Natural killer cell (primary cell): ENCODE measurements around the gene SCFD2. TPM values are rescaled to one million over a fixed set of nuclear protein-coding genes. Genes with fewer than 3 reads are reported as not detected.
A peak's percentile ranks its signal among the peaks of the same experiment; 100 is the strongest.
"Not testable (repeated sequence)": the region's sequence is repeated elsewhere in the genome, so short reads cannot be mapped to it uniquely, and the experiment has no call there.

ENCODE experiments used
- ATAC-seq, 3 donors: fragments of 150-1000 bp in 2 of 3; fragments of 200-7000 bp in 1 of 3; cut with Tn5 transposase; 1 replicate in 1 of 3; 2 replicates in 2 of 3; pipeline ENCODE4 v1.10.0; 2021; ENCODE audit warnings: mild to moderate bottlenecking in 2 of 3, moderate library complexity in 2 of 3
- DNase-seq, 2 donors: peaks; one replicate each; pipeline versions ENCODE4 v3.0.0 to v3.0.0-alpha.2; 2013 to 2021; ENCODE audit warnings: mixed read lengths in 1 of 2
- H3K27ac ChIP-seq: one replicate; pipeline ENCODE4 v1.5.1; 2013; ENCODE audit warnings: mild to moderate bottlenecking, low read length
- H3K27me3 ChIP-seq: one replicate; pipeline ENCODE4 v1.6.1; 2013; ENCODE audit warnings: low read length; ENCODE audit not compliant: control insufficient read depth, insufficient read depth
- H3K36me3 ChIP-seq: one replicate; pipeline ENCODE4 v1.6.1; 2013; ENCODE audit warnings: low read length; ENCODE audit not compliant: control insufficient read depth, insufficient read depth
- H3K4me1 ChIP-seq: one replicate; pipeline ENCODE4 v1.6.1; 2013; ENCODE audit warnings: low read length; ENCODE audit not compliant: control insufficient read depth, insufficient read depth
- H3K4me3 ChIP-seq: one replicate; pipeline ENCODE4 v1.5.1; 2013; ENCODE audit warnings: low read length
- H3K9me3 ChIP-seq: one replicate; pipeline ENCODE4 v1.6.1; 2013; ENCODE audit warnings: low read length; ENCODE audit not compliant: control insufficient read depth, insufficient read depth
- H3K27ac Mint-ChIP-seq, 2 donors: one replicate each; pipeline ENCODE4 v1.8.0; 2022; ENCODE audit warnings: mild to moderate bottlenecking in 2 of 2, mixed read lengths in 2 of 2, moderate library complexity in 1 of 2
- H3K27me3 Mint-ChIP-seq, 2 donors: one replicate each; pipeline ENCODE4 v1.8.0; 2022; ENCODE audit warnings: low read depth in 2 of 2, mixed read lengths in 2 of 2
- H3K36me3 Mint-ChIP-seq: one replicate; pipeline ENCODE4 v1.8.0; 2022; ENCODE audit warnings: mixed read lengths
- H3K4me1 Mint-ChIP-seq, 2 donors: one replicate each; pipeline ENCODE4 v1.8.0; 2022; ENCODE audit warnings: mixed read lengths in 2 of 2
- H3K4me3 Mint-ChIP-seq: one replicate; pipeline ENCODE4 v1.8.0; 2022; ENCODE audit warnings: mild to moderate bottlenecking, moderate library complexity, mixed read lengths
- H3K9me3 Mint-ChIP-seq, 2 donors: one replicate each; pipeline ENCODE4 v1.8.0; 2022; ENCODE audit warnings: mixed read lengths in 2 of 2
- WGBS: methylation state at CpG from one replicate; pipeline ENCODE4 v1.1.7; 2013; ENCODE audit warnings: missing lambda C conversion rate; ENCODE audit not compliant: insufficient coverage; 5-methylcytosine and 5-hydroxymethylcytosine counted together
- intact Hi-C: fragments of 100-400 bp; cut with micrococcal nuclease; formaldehyde crosslinking; loops from one replicate; pipeline ENCODE4 v1.14.2; 2022
- total RNA-seq, 4 donors: library from RNA; stranded (reverse); fragments of 120-200 nt in 1 of 4; gene quantifications; one replicate each; pipeline versions ENCODE4 v1.2.3 to v1.2.4, GENCODE V29; 2013 to 2022
- TF ChIP-seq, protein P1 (sequence below): fragments of 200-600 bp; IDR thresholded peaks from one replicate; pipeline ENCODE4 v1.8.0; 2022; ENCODE audit warnings: antibody characterized with exemption

SCFD2 gene
- total RNA-seq, 3 donors from 2014 or later (not counting 1 experiment from before 2014, with no cell fraction given), result 26.4 to 29.4 (median 28.9) TPM

- Histone ChIP-seq H3K4me3 (no peak overlapping the region), H3K27ac (no peak overlapping the region), H3K27me3 (no peaks in the 10 kb centered on the region), H3K36me3 (no peaks in the 10 kb centered on the region), H3K9me3 (no peaks in the 10 kb centered on the region), H3K4me1 (no peaks in the 10 kb centered on the region)
- Mint-ChIP-seq H3K27ac (no peak overlapping the region), H3K9me3 (no peaks in the 10 kb centered on the region), H3K4me3 (no peak overlapping the region), H3K27me3 (no peaks in the 10 kb centered on the region), H3K36me3 (no peaks in the 10 kb centered on the region), H3K4me1 (peaks cover 10 to 17% of the 10 kb centered on the region in 2 donors)
- ATAC-seq (no peak), DNase-seq (no peak)
- WGBS, result 86% methylated on average over 1 of the region's 2 CpGs
- intact Hi-C loops, result no loop called here
- TF ChIP-seq, protein P1, sequence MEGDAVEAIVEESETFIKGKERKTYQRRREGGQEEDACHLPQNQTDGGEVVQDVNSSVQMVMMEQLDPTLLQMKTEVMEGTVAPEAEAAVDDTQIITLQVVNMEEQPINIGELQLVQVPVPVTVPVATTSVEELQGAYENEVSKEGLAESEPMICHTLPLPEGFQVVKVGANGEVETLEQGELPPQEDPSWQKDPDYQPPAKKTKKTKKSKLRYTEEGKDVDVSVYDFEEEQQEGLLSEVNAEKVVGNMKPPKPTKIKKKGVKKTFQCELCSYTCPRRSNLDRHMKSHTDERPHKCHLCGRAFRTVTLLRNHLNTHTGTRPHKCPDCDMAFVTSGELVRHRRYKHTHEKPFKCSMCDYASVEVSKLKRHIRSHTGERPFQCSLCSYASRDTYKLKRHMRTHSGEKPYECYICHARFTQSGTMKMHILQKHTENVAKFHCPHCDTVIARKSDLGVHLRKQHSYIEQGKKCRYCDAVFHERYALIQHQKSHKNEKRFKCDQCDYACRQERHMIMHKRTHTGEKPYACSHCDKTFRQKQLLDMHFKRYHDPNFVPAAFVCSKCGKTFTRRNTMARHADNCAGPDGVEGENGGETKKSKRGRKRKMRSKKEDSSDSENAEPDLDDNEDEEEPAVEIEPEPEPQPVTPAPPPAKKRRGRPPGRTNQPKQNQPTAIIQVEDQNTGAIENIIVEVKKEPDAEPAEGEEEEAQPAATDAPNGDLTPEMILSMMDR, result no peak
These were observed 325.4 kb downstream of the SCFD2 start for GRCh38 chr4:53040459-53040815.

DNA sequence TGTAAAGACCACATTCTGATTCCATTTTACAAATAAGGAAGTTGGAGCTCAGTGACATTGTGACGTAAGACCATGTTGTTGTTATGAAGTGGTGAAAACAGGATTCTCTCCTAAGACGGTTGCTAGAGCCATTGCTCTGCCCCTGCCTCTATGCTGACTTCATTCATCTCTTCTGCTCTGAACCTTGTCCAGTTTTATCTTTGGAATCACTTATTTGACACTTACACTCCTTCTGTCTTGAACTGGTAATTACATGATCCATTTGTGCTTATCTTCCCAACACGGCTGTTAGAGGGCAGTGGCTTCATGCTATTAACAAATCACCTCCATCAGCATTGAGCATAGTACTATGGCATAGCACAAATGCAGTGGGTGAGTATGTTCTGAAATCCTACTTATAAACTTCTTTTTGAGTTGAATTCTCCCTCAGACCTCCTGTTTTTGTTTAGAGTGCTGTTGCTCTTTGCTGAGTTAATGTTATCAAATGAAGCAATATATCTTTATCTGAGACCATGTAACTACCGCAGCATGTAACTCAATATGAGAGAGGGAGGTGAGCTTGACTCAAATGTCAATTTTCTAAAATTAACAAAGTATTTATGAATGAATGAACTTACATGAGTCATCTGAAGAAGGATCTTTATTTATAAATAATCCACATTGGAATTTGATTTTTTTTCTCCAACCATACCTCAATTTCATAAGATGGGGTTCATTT lies 326.0 kb downstream of the SCFD2 start:
- TF ChIP-seq, protein P1, result no peak
- no peaks in the 10 kb centered on the region for H3K27me3 ChIP-seq
- ATAC-seq (peak in 1 of 3 donors; percentile 30), DNase-seq (no peak)
- no peaks in the 10 kb centered on the region for H3K4me1 ChIP-seq
- no peak overlapping the region for H3K4me3 ChIP-seq
- H3K9me3 ChIP-seq, result no peaks in the 10 kb centered on the region
- H3K27me3 Mint-ChIP-seq, result no peaks in the 10 kb centered on the region
- H3K36me3 Mint-ChIP-seq, result no peaks in the 10 kb centered on the region
- H3K27ac Mint-ChIP-seq, result no peak overlapping the region
- peaks cover 10 to 17% of the 10 kb centered on the region in 2 donors for H3K4me1 Mint-ChIP-seq
- H3K36me3 ChIP-seq, result no peaks in the 10 kb centered on the region
- intact Hi-C loops, result no loop called here
- H3K27ac ChIP-seq, result no peak overlapping the region
- H3K4me3 Mint-ChIP-seq, result no peak overlapping the region
- H3K9me3 Mint-ChIP-seq, result no peaks in the 10 kb centered on the region
- 97% methylated on average over 4 of the region's 4 CpGs for WGBS

- no peaks in the 10 kb centered on the region for H3K9me3 Mint-ChIP-seq
- Histone ChIP-seq H3K9me3 (no peaks in the 10 kb centered on the region), H3K4me1 (no peaks in the 10 kb centered on the region), H3K27ac (no peak overlapping the region), H3K4me3 (no peak overlapping the region), H3K36me3 (no peaks in the 10 kb centered on the region), H3K27me3 (no peaks in the 10 kb centered on the region)
- TF ChIP-seq, protein P1, result no peak
- H3K4me3 Mint-ChIP-seq, result no peak overlapping the region
- WGBS, result no CpG with 5 or more reads among the region's 1 CpG
- no peaks in the 10 kb centered on the region for H3K27me3 Mint-ChIP-seq
- no peak overlapping the region for H3K27ac Mint-ChIP-seq
- no peaks in the 10 kb centered on the region for H3K36me3 Mint-ChIP-seq
- DNase-seq (no peak), ATAC-seq (no peak)
- H3K4me1 Mint-ChIP-seq, result peaks cover 15 to 16% of the 10 kb centered on the region in 2 donors
- intact Hi-C loops, result no loop called here
These were observed 328.0 kb downstream of the SCFD2 start for GRCh38 chr4:53037892-53038291.

GRCh38 chr4:53032908-53033307 lies 333.0 kb downstream of the SCFD2 start:
- H3K27ac ChIP-seq, H3K4me1 ChIP-seq, H3K36me3 ChIP-seq, DNase-seq, H3K9me3 Mint-ChIP-seq, H3K36me3 Mint-ChIP-seq, H3K27me3 ChIP-seq, H3K9me3 ChIP-seq, H3K27me3 Mint-ChIP-seq, ATAC-seq, H3K27ac Mint-ChIP-seq, H3K4me3 ChIP-seq, intact Hi-C loops: not testable (repeated sequence)
- no CpG with 5 or more reads among the region's 1 CpG for WGBS
- H3K4me3 Mint-ChIP-seq, result peak overlapping the region; percentile 1
- H3K4me1 Mint-ChIP-seq, result peaks cover 19 to 23% of the 10 kb centered on the region in 2 donors
